Mucosa of rectum (tissue), 2 donors: Measurements from ENCODE around the gene DCAF10.
"Not testable (repeated sequence)": the region's sequence is repeated elsewhere in the genome, so short reads cannot be mapped to it uniquely, and the experiment has no call there.

Experiments used
- H3K27ac ChIP-seq, 2 donors: one replicate each; pipeline ENCODE4 v1.7.0; 2013; ENCODE audit warnings: inconsistent platforms in 2 of 2, low read depth in 2 of 2, low read length in 2 of 2
- H3K27me3 ChIP-seq, 2 donors: one replicate each; pipeline ENCODE4 v1.7.0; 2013; ENCODE audit warnings: low read length in 2 of 2; ENCODE audit not compliant: control insufficient read depth in 2 of 2, insufficient read depth in 2 of 2
- H3K36me3 ChIP-seq, 2 donors: one replicate each; pipeline ENCODE4 v1.7.0; 2013; ENCODE audit warnings: low read length in 2 of 2; ENCODE audit not compliant: control insufficient read depth in 2 of 2, insufficient read depth in 2 of 2
- H3K4me1 ChIP-seq, 2 donors: one replicate each; pipeline ENCODE4 v1.7.0; 2013; ENCODE audit warnings: low read length in 2 of 2, mild to moderate bottlenecking in 1 of 2; ENCODE audit not compliant: control insufficient read depth in 2 of 2, insufficient read depth in 2 of 2
- H3K4me3 ChIP-seq, 2 donors: one replicate each; pipeline ENCODE4 v1.7.0; 2013; ENCODE audit warnings: low read length in 2 of 2
- H3K9ac ChIP-seq, 2 donors: one replicate each; pipeline ENCODE4 v1.7.0; 2013; ENCODE audit warnings: low read length in 2 of 2, low read depth in 1 of 2, mild to moderate bottlenecking in 1 of 2
- H3K9me3 ChIP-seq, 2 donors: one replicate each; pipeline ENCODE4 v1.7.0; 2013; ENCODE audit warnings: low read length in 2 of 2; ENCODE audit not compliant: control insufficient read depth in 2 of 2
- donor health status: healthy.
- donor health status: Normal muscosa, but diverticular disease.

The DCAF10 gene

DNA sequence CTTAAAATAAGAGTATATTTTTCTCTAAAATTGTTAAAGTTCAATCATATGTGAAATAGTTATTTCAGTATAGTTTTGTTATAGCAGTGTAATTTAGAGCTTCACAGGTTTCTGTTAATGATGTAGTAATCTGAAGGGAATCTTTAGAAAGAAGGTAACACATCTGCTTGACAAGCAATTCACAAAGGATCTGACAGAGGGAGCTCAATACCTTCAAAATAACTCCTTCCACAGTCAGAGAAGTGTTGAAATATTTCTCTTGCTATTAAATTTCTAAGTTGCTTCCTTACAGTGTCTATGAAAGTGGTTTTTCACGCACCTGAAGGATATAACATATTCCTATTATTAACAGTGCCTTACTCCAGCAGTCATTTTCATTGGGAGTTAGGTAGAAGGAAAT lies 58.4 kb downstream of the DCAF10 start:
- H3K9ac ChIP-seq, result no peak overlapping the region
- peaks cover 27 to 30% of the 10 kb centered on the region in 2 donors for H3K36me3 ChIP-seq
- H3K27me3 ChIP-seq, result no peaks in the 10 kb centered on the region
- H3K9me3 ChIP-seq, result no peaks in the 10 kb centered on the region
- no peak overlapping the region for H3K4me3 ChIP-seq
- no peak overlapping the region for H3K27ac ChIP-seq
- no peaks in the 10 kb centered on the region for H3K4me1 ChIP-seq

DNA sequence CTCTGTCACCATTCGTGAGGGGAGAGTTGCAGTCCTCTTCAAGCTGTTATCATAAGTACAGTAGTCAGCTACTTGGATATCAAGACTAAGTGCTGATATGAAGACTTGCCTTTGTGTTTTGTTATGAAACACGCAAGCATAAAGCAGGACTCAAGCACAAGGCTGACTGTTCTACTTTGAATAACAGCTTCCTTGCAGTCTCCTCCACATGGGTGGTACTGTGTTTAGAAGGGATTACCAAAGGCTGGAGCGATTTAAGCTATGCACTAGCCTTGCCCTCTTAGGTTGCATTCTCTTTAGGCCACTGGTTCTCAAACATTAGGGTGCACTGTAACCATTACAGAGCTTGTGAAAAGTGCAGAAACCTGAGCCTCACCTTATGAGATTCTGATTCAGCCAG lies 61.9 kb downstream of the DCAF10 start:
- Histone ChIP-seq H3K9ac (no peak overlapping the region), H3K4me1 (no peaks in the 10 kb centered on the region), H3K9me3 (no peaks in the 10 kb centered on the region), H3K36me3 (peaks cover 27 to 31% of the 10 kb centered on the region in 2 donors), H3K27ac (no peak overlapping the region), H3K4me3 (no peak overlapping the region), H3K27me3 (no peaks in the 10 kb centered on the region)

DNA sequence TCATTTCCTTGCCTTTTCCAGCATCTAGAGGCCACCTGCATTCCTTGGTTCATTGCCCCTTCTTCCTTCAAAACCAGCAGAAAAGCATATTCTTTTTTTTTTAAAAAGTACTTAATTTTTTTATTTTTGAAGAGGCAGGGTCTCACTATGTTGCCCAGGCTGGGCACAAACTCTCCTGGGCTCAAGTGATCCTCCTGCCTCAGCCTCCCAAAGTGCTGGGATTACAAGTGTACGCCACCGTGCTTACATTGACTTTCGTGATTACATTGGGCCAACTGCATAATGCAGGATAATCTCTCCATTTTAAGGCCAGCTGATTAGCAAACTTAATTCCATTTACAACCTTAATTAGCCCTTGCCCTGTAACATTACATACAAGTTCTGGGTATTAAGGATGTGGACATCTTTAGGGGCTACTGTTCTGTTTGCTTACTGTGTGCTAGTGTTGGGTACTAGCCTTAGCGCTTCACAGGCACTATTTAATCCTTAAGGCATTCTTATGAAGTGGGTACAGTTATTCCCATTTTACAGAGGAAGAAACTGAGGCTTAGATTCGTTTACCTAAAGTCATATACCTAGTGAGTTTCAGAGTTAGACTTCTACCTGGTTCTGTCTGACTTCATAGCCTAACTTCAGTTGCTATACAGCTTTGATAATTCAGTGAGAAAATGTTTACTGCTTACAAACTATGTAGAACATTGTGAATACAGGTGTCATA lies 69.6 kb downstream of the DCAF10 start:
- no peak overlapping the region for H3K27ac ChIP-seq
- peaks cover 0 to 6% of the 10 kb centered on the region in 2 donors for H3K4me1 ChIP-seq
- H3K9ac ChIP-seq, result no peak overlapping the region
- H3K27me3 ChIP-seq, result no peaks in the 10 kb centered on the region
- no peaks in the 10 kb centered on the region for H3K9me3 ChIP-seq
- H3K36me3 ChIP-seq, result peaks cover 0 to 3% of the 10 kb centered on the region in 2 donors
- H3K4me3 ChIP-seq, result no peak overlapping the region

DNA sequence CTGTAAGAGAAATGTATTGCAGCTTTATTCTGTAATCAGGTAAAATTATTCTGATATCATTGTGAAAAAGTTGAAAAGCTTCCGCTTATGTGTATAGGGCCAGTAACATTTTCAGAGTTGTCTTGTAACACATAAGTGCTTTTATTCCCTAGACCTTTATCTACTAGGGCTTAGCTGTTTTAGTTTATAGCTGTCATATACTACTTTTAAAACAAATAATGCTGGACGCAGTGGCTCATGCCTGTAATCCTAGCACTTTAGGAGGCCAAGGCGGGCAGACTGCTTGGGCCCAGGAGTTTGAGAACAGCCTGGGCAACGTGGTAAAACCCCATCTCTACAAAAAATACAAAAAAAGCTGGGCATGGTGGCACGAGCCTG lies 70.2 kb downstream of the DCAF10 start:
- peaks cover 0 to 6% of the 10 kb centered on the region in 2 donors for H3K4me1 ChIP-seq
- H3K36me3 ChIP-seq, result peaks cover 0 to 3% of the 10 kb centered on the region in 2 donors
- H3K27ac ChIP-seq, result no peak overlapping the region
- H3K4me3 ChIP-seq, result no peak overlapping the region
- no peaks in the 10 kb centered on the region for H3K27me3 ChIP-seq
- no peak overlapping the region for H3K9ac ChIP-seq
- H3K9me3 ChIP-seq, result no peaks in the 10 kb centered on the region

DNA sequence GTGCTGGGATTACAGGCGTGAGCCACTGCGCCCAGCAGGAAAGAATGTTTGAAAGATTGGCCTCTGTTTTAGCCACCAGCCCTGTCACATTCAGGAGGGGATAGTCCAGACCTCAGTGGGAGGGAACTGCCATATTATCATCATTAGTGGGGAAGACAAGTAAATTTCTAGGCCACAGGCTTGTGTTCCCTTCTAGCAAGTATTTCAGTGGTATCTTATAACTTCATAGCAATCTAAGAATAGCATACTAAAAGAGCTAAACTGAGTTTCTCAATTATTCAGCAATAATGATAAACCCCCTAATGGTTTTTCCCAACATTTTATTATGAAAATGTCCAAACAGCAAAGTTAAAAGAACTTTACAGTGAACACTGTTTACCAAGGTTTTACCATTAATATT lies 73.4 kb downstream of the DCAF10 start:
- Histone ChIP-seq H3K9me3 (peaks cover 0 to 3% of the 10 kb centered on the region in 2 donors), H3K4me1 (peaks cover 0 to 6% of the 10 kb centered on the region in 2 donors), H3K4me3 (no peak overlapping the region), H3K9ac (no peak overlapping the region), H3K27ac (no peak overlapping the region), H3K27me3 (no peaks in the 10 kb centered on the region), H3K36me3 (peaks cover 2 to 6% of the 10 kb centered on the region in 2 donors)

DNA sequence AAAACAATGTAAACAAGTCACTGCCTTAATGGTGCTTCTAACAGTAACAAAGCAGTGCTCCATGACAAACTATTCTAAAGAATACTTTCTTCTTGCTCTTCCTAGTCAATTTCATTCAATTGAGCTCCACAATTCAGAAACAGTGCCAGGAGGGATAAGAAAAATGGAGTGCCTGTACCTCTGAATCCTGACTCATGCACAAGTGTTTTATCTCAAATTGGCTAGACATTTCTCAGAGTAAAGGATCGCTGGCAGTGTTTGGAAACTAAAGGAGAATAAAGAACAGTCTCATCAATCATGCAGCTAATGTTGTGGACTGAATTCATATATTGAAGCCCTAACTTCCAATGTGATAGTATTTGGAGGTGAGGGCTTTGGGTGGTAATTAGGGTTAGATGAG lies 75.8 kb downstream of the DCAF10 start:
- Histone ChIP-seq H3K27ac (no peak overlapping the region), H3K27me3 (no peaks in the 10 kb centered on the region), H3K4me1 (no peaks in the 10 kb centered on the region), H3K4me3 (no peak overlapping the region), H3K9me3 (peaks cover 0 to 3% of the 10 kb centered on the region in 2 donors), H3K36me3 (peaks cover 7 to 11% of the 10 kb centered on the region in 2 donors), H3K9ac (no peak overlapping the region)

DNA sequence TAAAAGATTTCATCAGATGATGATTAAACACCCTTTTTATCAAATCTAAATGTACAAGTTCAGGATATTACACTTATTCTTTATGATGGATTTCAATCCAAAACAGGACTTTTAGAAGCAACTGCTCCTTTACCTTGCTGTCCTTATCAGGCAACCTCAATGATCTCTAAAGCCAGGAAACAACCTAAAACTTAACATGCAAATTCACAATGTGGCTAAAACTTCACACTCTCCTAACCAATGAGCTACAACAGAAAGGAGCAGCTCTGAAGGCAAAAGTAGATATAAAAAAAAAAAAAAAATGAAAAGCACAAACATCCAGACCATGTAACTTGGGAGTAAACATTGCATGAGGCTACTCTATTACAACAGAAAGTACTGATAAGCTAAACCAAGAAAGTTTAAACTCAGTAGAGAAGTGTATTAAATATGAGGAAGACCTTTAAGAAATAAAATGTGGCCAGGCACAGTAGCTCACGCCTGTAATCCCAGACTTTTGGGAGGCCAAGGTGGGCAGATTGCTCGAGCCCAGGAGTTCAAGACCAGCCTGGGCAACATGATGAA lies 80.4 kb downstream of the DCAF10 start:
- no peak overlapping the region for H3K27ac ChIP-seq
- peaks cover 7 to 16% of the 10 kb centered on the region in 2 donors for H3K36me3 ChIP-seq
- H3K4me1 ChIP-seq, result no peaks in the 10 kb centered on the region
- H3K4me3 ChIP-seq, result no peak overlapping the region
- H3K9ac ChIP-seq, result no peak overlapping the region
- H3K9me3 ChIP-seq, result peaks cover 0 to 3% of the 10 kb centered on the region in 2 donors
- no peaks in the 10 kb centered on the region for H3K27me3 ChIP-seq

DNA sequence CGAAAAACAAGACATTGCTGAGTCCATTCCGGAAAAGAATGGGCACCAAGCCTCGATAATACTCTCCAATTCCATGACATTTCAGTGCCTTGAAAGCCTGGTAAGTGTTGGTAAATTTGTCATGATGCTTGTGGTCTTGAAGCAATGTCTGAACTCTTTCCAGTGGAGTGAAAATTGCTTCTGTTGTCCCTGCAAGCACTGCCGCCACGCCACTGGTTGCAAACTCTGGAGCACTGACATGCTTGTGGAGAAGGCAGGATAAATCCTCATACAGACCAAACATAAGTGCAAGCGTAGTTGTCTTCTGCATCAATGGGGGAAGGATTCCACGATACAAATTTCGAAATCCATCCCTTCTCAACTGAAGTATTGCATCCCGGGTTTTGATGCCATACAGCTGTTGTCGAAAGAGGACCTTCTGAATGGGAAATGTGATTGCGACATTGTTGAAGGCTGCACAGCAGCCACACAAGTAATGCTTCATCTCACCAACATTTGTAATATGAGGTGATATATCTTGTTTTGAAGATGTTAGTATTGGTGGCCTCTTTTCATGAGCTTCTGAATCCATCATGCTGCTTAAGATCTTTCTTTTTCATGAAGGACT lies 87.5 kb downstream of the DCAF10 start:
- not testable (repeated sequence) for H3K9ac ChIP-seq, H3K4me3 ChIP-seq, H3K4me1 ChIP-seq, H3K27me3 ChIP-seq, H3K9me3 ChIP-seq, H3K27ac ChIP-seq
- peaks cover 11 to 13% of the 10 kb centered on the region in 2 donors for H3K36me3 ChIP-seq

DNA sequence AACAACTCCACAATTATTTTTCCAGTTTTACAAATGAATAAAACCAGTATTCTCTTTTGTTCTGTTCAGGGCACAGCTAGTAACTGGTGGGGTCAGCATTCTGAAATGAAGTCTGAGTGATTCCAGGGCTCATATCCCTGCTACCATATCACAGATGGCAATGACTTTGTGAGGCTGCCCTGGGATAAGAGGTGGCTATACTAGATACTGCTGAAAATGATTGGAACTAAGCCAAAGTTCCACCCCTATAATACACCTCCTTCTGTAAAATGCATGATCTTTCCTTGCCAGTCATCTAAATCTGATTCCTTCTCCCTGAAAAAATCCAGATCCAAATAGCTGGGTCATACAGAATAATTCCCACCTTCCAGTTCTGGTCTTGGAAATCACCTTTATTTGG lies 88.9 kb downstream of the DCAF10 start:
- Histone ChIP-seq H3K36me3 (peaks cover 16 to 20% of the 10 kb centered on the region in 2 donors), H3K9me3 (no peaks in the 10 kb centered on the region), H3K4me1 (no peaks in the 10 kb centered on the region), H3K27ac (no peak overlapping the region), H3K4me3 (no peak overlapping the region), H3K27me3 (no peaks in the 10 kb centered on the region), H3K9ac (no peak overlapping the region)

DNA sequence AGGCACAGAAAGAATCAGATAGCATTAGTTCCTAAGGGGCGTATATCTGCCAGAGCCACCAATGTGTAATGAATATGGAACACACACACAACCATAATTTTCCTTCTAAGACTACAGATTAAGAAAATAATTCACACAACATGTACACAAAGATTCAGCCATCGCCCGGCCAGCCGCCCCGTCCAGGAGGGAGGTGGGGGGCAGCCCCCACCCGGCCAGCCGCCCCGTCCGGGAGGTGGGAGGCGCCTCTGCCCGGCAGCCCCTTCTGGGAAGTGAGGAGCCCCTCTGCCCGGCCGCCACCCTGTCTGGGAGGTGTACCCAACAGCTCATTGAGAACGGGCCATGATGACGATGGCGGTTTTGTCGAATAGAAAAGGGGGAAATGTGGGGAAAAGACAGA lies 90.4 kb downstream of the DCAF10 start:
- H3K27me3 ChIP-seq, H3K27ac ChIP-seq, H3K4me3 ChIP-seq, H3K4me1 ChIP-seq, H3K9me3 ChIP-seq, H3K9ac ChIP-seq: not testable (repeated sequence)
- peaks cover 27 to 28% of the 10 kb centered on the region in 2 donors for H3K36me3 ChIP-seq
